Ectodermal cell (in vitro differentiated cells): ENCODE measurements around the gene ASXL1.
"Not testable (repeated sequence)": the region's sequence is repeated elsewhere in the genome, so short reads cannot be mapped to it uniquely, and the experiment has no call there.

Experiments
- H3K27ac ChIP-seq: 2 replicates; pipeline ENCODE4 v1.7.0; 2013; ENCODE audit warnings: mild to moderate bottlenecking, low read depth, low read length; ENCODE audit not compliant: insufficient read depth, poor library complexity, severe bottlenecking
- H3K27me3 ChIP-seq: 2 replicates; pipeline ENCODE4 v1.7.0; 2013; ENCODE audit warnings: mild to moderate bottlenecking, low read length; ENCODE audit not compliant: insufficient read depth, control insufficient read depth, poor library complexity, severe bottlenecking
- H3K36me3 ChIP-seq: one replicate; pipeline ENCODE4 v1.7.0; 2013; ENCODE audit warnings: low read length; ENCODE audit not compliant: control insufficient read depth, insufficient read depth
- H3K4me1 ChIP-seq: one replicate; pipeline ENCODE4 v1.7.0; 2013; ENCODE audit warnings: low read length; ENCODE audit not compliant: control insufficient read depth, insufficient read depth
- H3K4me3 ChIP-seq: 2 replicates; pipeline ENCODE4 v1.7.0; 2013; ENCODE audit warnings: low read depth, low read length, control low read depth; ENCODE audit not compliant: insufficient read depth
- H3K9me3 ChIP-seq: 2 replicates; pipeline ENCODE4 v1.7.0; 2013; ENCODE audit warnings: mild to moderate bottlenecking, low read length, moderate library complexity; ENCODE audit not compliant: control insufficient read depth
- WGBS, 2 experiments: methylation state at CpG; one replicate each; pipeline ENCODE4 v1.1.7; 2013; ENCODE audit warnings: missing lambda C conversion rate in 2 of 2; 5-methylcytosine and 5-hydroxymethylcytosine counted together

ASXL1 gene

GRCh38 chr20:32336918-32337347 is 21.2 kb upstream of the ASXL1 start:
- peaks cover 12% of the 10 kb centered on the region for H3K36me3 ChIP-seq
- H3K27me3 ChIP-seq: no peaks in the 10 kb centered on the region
- no peak overlapping the region for H3K4me3 ChIP-seq
- no peak overlapping the region for H3K27ac ChIP-seq
- no peaks in the 10 kb centered on the region for H3K9me3 ChIP-seq
- WGBS, 2 experiments: 78 to 82% methylated on average over 5 of the region's 5 CpGs
- no peaks in the 10 kb centered on the region for H3K4me1 ChIP-seq

- Histone ChIP-seq H3K4me3 (no peak overlapping the region), H3K27me3 (no peaks in the 10 kb centered on the region), H3K36me3 (peaks cover under 1% of the 10 kb centered on the region), H3K27ac (no peak overlapping the region), H3K9me3 (no peaks in the 10 kb centered on the region), H3K4me1 (no peaks in the 10 kb centered on the region)
- WGBS, 2 experiments: 95 to 96% methylated on average over 11 of the region's 11 CpGs
Observed at GRCh38 chr20:32337937-32338661, 20.0 kb upstream of the ASXL1 start.

GRCh38 chr20:32338665-32339064 is 19.5 kb upstream of the ASXL1 start:
- H3K27me3 ChIP-seq: no peaks in the 10 kb centered on the region
- H3K36me3 ChIP-seq: no peaks in the 10 kb centered on the region
- WGBS, 2 experiments: 91% methylated on average over 7 of the region's 7 CpGs
- H3K4me3 ChIP-seq: no peak overlapping the region
- no peaks in the 10 kb centered on the region for H3K9me3 ChIP-seq
- H3K4me1 ChIP-seq: no peaks in the 10 kb centered on the region
- no peak overlapping the region for H3K27ac ChIP-seq

- H3K27ac ChIP-seq: no peak overlapping the region
- H3K9me3 ChIP-seq: no peaks in the 10 kb centered on the region
- no peak overlapping the region for H3K4me3 ChIP-seq
- WGBS, 2 experiments: 78 to 90% methylated on average over 2 of the region's 2 CpGs
- no peaks in the 10 kb centered on the region for H3K4me1 ChIP-seq
- H3K27me3 ChIP-seq: no peaks in the 10 kb centered on the region
- H3K36me3 ChIP-seq: no peaks in the 10 kb centered on the region
Observed at GRCh38 chr20:32339116-32339515, 19.0 kb upstream of the ASXL1 start.

- not testable (repeated sequence) for H3K27ac ChIP-seq, H3K27me3 ChIP-seq, H3K9me3 ChIP-seq, H3K4me3 ChIP-seq, H3K36me3 ChIP-seq
- 86 to 96% methylated on average over 1 to 2 of the region's 2 CpGs for WGBS, 2 experiments
- H3K4me1 ChIP-seq: peaks cover 10% of the 10 kb centered on the region
Observed at GRCh38 chr20:32341053-32341452, 17.1 kb upstream of the ASXL1 start.

GRCh38 chr20:32343439-32343838 is 14.7 kb upstream of the ASXL1 start:
- Histone ChIP-seq H3K27ac (no peak overlapping the region), H3K4me3 (no peak overlapping the region), H3K9me3 (no peaks in the 10 kb centered on the region), H3K4me1 (peaks cover 10% of the 10 kb centered on the region), H3K36me3 (no peaks in the 10 kb centered on the region), H3K27me3 (no peaks in the 10 kb centered on the region)
- 96 to 97% methylated on average over 3 of the region's 3 CpGs for WGBS, 2 experiments

- H3K27ac ChIP-seq: peak overlapping the region; percentile 68
- WGBS, 2 experiments: 39 to 43% methylated on average over 7 of the region's 7 CpGs
- no peak overlapping the region for H3K4me3 ChIP-seq
- H3K36me3 ChIP-seq: no peaks in the 10 kb centered on the region
- H3K9me3 ChIP-seq: no peaks in the 10 kb centered on the region
- H3K27me3 ChIP-seq: no peaks in the 10 kb centered on the region
- H3K4me1 ChIP-seq: peaks cover 10% of the 10 kb centered on the region
Observed at GRCh38 chr20:32344835-32345506, 13.2 kb upstream of the ASXL1 start.

- Histone ChIP-seq H3K4me3 (no peak overlapping the region), H3K4me1 (peaks cover 10% of the 10 kb centered on the region), H3K9me3 (no peaks in the 10 kb centered on the region), H3K27ac (no peak overlapping the region), H3K27me3 (no peaks in the 10 kb centered on the region), H3K36me3 (no peaks in the 10 kb centered on the region)
- 94 to 97% methylated on average over 3 of the region's 3 CpGs for WGBS, 2 experiments
Observed at GRCh38 chr20:32348207-32348606, 9.9 kb upstream of the ASXL1 start.

- Histone ChIP-seq H3K4me3 (no peak overlapping the region), H3K27ac (no peak overlapping the region), H3K4me1 (peaks cover 1% of the 10 kb centered on the region), H3K27me3 (no peaks in the 10 kb centered on the region), H3K36me3 (no peaks in the 10 kb centered on the region), H3K9me3 (no peaks in the 10 kb centered on the region)
- WGBS, 2 experiments: 83 to 91% methylated on average over 3 of the region's 3 CpGs
Observed at GRCh38 chr20:32350421-32350820, 7.7 kb upstream of the ASXL1 start.

- H3K4me1 ChIP-seq: no peaks in the 10 kb centered on the region
- H3K4me3 ChIP-seq: no peak overlapping the region
- no peaks in the 10 kb centered on the region for H3K36me3 ChIP-seq
- no peak overlapping the region for H3K27ac ChIP-seq
- no peaks in the 10 kb centered on the region for H3K9me3 ChIP-seq
- H3K27me3 ChIP-seq: no peaks in the 10 kb centered on the region
- WGBS, 2 experiments: 89 to 90% methylated on average over 2 to 3 of the region's 3 CpGs
Observed at GRCh38 chr20:32352121-32352720, 5.9 kb upstream of the ASXL1 start.
